ENCODE results near the gene HSFX4.
"Not testable (repeated sequence)": the region's sequence is repeated elsewhere in the genome, so short reads cannot be mapped to it uniquely, and the experiment has no call there.

- TF ChIP-seq CTCF (IDR thresholded peaks at IDR 0.05; ENCODE audit: low read depth, low read length); EZH2phosphoT487 (IDR thresholded peaks at IDR 0.05; ENCODE audit: low read depth): not testable (repeated sequence)
Observed at GRCh38 chrX:149931355-149931754, 2.0 kb downstream of the HSFX4 start.
